Panc1 (cell line): ENCODE results near the gene PIGK. TPM values are rescaled to one million over a fixed set of nuclear protein-coding genes. Genes with fewer than 3 reads are reported as not detected.

Experiments
- ATAC-seq: fragments of 200-7000 bp; cut with Tn5 transposase; 2 replicates; pipeline ENCODE4 v1.9.1; 2020; ENCODE audit warnings: mild to moderate bottlenecking, moderate library complexity
- Bru-seq: library from RNA; stranded (reverse); fragments of 400-500 nt; gene quantifications from one replicate; lab custom pipeline; 2021; lab: Mats Ljungman, UMichigan
- BruChase-seq, 2 experiments: library from RNA; stranded (reverse); fragments of 400-500 nt; gene quantifications; one replicate each; lab custom pipeline; 2021; lab: Mats Ljungman, UMichigan
- BruUV-seq: library from RNA; stranded (reverse); fragments of 400-500 nt; replicated peaks from 2 replicates; lab custom pipeline; 2021; lab: Mats Ljungman, UMichigan
- CTCF ChIA-PET: fragments of 300-600 bp; sonication (Branson Sonifier 250); formaldehyde crosslinking; loops from one replicate; lab custom pipeline; 2022; ENCODE audit warnings: antibody characterized with exemption; lab: Charles Lee
- POLR2A ChIA-PET: fragments of 300-600 bp; sonication (Branson Sonifier 250); formaldehyde crosslinking; loops from one replicate; lab custom pipeline; 2022; ENCODE audit warnings: antibody characterized with exemption; lab: Charles Lee
- DNase-seq: peaks from one replicate; pipeline ENCODE4 v3.0.0-alpha.2; 2010; ENCODE audit warnings: low read depth, low spot score
- H3K27ac ChIP-seq: 2 replicates; pipeline ENCODE4 v1.5.1; 2011; ENCODE audit warnings: mild to moderate bottlenecking, low read length, inconsistent platforms
- H3K27me3 ChIP-seq: fragments of 200-500 bp; sonication (Bioruptor generic); 2 replicates; pipeline ENCODE4 v1.6.0; 2014; ENCODE audit warnings: low read length, inconsistent platforms; ENCODE audit not compliant: control insufficient read depth, insufficient read depth
- H3K36me3 ChIP-seq: fragments of 200-500 bp; sonication (Bioruptor generic); 2 replicates; pipeline ENCODE4 v1.5.1; 2014; ENCODE audit warnings: inconsistent platforms, mild to moderate bottlenecking, low read length, moderate library complexity; ENCODE audit not compliant: control insufficient read depth, insufficient read depth
- H3K4me1 ChIP-seq: 2 replicates; pipeline ENCODE4 v1.5.1; 2011; ENCODE audit warnings: inconsistent platforms, mild to moderate bottlenecking, low read length, moderate library complexity; ENCODE audit not compliant: control insufficient read depth, insufficient read depth
- H3K4me3 ChIP-seq, 2 experiments: 2 replicates each; pipeline ENCODE4 v1.5.1; 2011 to 2012; ENCODE audit warnings: low read depth in 2 of 2, low read length in 2 of 2, mild to moderate bottlenecking in 2 of 2, inconsistent platforms in 1 of 2, moderate library complexity in 1 of 2
- H3K9me3 ChIP-seq: fragments of 200-500 bp; sonication (Bioruptor generic); 2 replicates; pipeline ENCODE4 v1.5.1; 2014; ENCODE audit warnings: low read depth, mild to moderate bottlenecking, inconsistent platforms, low read length, moderate library complexity; ENCODE audit not compliant: control insufficient read depth, insufficient read depth
- POLR2AphosphoS5 ChIP-seq: IDR thresholded peaks from 2 replicates; pipeline ENCODE4 v1.6.1; 2012; ENCODE audit warnings: mild to moderate bottlenecking, low read depth, low read length, moderate library complexity
- SIN3A ChIP-seq: IDR thresholded peaks from 2 replicates; pipeline ENCODE4 v1.6.1; 2012; ENCODE audit warnings: low read depth, mild to moderate bottlenecking, low read length, moderate library complexity, borderline replicate concordance; ENCODE audit not compliant: insufficient read depth
- TCF7L2 ChIP-seq: IDR thresholded peaks from 2 replicates; pipeline ENCODE4 v1.6.1; 2011; ENCODE audit warnings: mild to moderate bottlenecking, low read depth, low read length, inconsistent platforms
- in situ Hi-C: cut with HindIII; loops from 2 replicates; pipeline ENCODE4 v1.10.0; 2016; ENCODE audit warnings: low sequenced_read_pairs, low pct_unique_long_range_greater_than_20kb
- intact Hi-C: fragments of 100-400 bp; cut with micrococcal nuclease; formaldehyde crosslinking; loops from one replicate; pipeline ENCODE4 v1.10.0; 2022; ENCODE audit not compliant: unreplicated experiment
- long read RNA-seq: library from polyadenylated mRNA; unstranded; transcript quantifications from one replicate; pipeline ENCODE4 v2.0.0, GENCODE V29; 2021; ENCODE audit not compliant: unreplicated experiment
- polyA plus RNA-seq: library from polyadenylated mRNA; unstranded; fragments of >200 nt; gene quantifications from one replicate; pipeline ENCODE4 v1.2.1, GENCODE V29; 2012; ENCODE audit warnings: missing spikeins; ENCODE audit not compliant: insufficient read length
- total RNA-seq: library from RNA; stranded (reverse); gene quantifications from one replicate; pipeline ENCODE4 v1.2.1, GENCODE V29; 2021; ENCODE audit not compliant: unreplicated experiment
- TF ChIP-seq, protein P1 (sequence below), 2 experiments: IDR thresholded peaks; 2 replicates each; pipeline ENCODE4 v1.6.1; 2011 to 2012; ENCODE audit warnings: low read depth in 2 of 2, control low read depth in 1 of 2, low read length in 1 of 2, mild to moderate bottlenecking in 1 of 2, moderate library complexity in 1 of 2; ENCODE audit not compliant: insufficient read depth in 1 of 2
- TF ChIP-seq, protein P2 (sequence below): fragments of 450-650 bp; IDR thresholded peaks from 2 replicates; pipeline ENCODE4 v1.5.1; 2017; ENCODE audit warnings: mild to moderate bottlenecking

Gene PIGK
- total RNA-seq (26.8 TPM), Bru-seq, nascent RNA (percentile 57 among the genes with signal in this experiment), BruChase-seq, experiment 1, labeled RNA remaining after a 2-hour chase (percentile 48 among the genes with signal in this experiment), BruChase-seq, experiment 2, labeled RNA remaining after a 6-hour chase (percentile 51 among the genes with signal in this experiment)
- 12.5 TPM for polyA plus RNA-seq
- long read RNA-seq, full-length matches to known transcripts: 59 of 70 reads
- long read RNA-seq, partial matches to known transcripts: 0 of 70 reads
- long read RNA-seq, other reads (novel, unspliced or antisense): 11 of 70 reads

DNA sequence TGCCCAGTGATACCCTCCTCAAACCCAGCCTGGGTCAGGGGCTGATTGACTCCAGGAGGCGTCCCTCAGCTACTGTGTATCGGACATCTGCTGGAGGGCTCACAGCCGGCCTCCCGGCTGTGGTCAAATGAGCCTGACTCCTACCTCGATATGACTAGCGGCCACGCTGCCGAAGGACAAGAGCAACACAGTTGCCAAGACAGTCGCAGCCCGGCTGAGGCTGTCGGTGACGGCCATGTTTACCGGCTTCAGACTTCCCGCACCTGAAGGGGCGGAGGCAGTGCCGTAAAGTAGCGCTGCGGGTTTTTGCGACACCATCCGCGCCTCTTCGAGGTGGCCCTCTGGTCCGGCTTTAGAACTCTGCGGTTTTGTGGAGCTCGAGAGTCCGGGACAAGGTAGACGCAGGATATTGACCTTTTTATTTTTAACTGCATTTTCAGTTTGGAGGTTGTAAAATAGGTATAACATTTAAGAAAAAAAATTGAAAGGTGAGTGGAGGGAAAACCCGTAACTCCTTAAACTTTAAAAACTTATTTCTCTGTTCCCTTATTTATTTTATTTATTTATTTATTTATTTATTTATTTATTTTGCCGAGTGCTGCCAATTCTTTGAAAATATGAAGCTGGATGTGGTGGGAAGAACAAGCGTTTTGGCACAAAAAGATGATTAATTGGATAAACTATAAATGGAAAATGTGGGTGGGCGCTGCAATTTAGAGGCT, at the start of gene PIGK:
TSS of gene PIGK (minus strand) at position 265 of the 722 bp plus-strand sequence. CDS start at position 237, 28 bp downstream.
- no TSS peak for BruUV-seq
- in situ Hi-C loops: no loop called here
- H3K27ac ChIP-seq: peak within 1 kb of the TSS; percentile 97
- ChIA-PET POLR2A (interaction anchor here (0.6 kb wide), 1 partner anchor 385 kb away, joined by 3 read pairs; no protein-coding TSS in a partner anchor), CTCF (no interaction called here)
- intact Hi-C loops: no loop called here
- peak; percentile 97 for ATAC-seq
- H3K27me3 ChIP-seq: no peaks in the 10 kb centered on the region
- H3K36me3 ChIP-seq: no peaks in the 10 kb centered on the region; the same call in 1 of the 2 replicates
- TF ChIP-seq, protein P1, sequence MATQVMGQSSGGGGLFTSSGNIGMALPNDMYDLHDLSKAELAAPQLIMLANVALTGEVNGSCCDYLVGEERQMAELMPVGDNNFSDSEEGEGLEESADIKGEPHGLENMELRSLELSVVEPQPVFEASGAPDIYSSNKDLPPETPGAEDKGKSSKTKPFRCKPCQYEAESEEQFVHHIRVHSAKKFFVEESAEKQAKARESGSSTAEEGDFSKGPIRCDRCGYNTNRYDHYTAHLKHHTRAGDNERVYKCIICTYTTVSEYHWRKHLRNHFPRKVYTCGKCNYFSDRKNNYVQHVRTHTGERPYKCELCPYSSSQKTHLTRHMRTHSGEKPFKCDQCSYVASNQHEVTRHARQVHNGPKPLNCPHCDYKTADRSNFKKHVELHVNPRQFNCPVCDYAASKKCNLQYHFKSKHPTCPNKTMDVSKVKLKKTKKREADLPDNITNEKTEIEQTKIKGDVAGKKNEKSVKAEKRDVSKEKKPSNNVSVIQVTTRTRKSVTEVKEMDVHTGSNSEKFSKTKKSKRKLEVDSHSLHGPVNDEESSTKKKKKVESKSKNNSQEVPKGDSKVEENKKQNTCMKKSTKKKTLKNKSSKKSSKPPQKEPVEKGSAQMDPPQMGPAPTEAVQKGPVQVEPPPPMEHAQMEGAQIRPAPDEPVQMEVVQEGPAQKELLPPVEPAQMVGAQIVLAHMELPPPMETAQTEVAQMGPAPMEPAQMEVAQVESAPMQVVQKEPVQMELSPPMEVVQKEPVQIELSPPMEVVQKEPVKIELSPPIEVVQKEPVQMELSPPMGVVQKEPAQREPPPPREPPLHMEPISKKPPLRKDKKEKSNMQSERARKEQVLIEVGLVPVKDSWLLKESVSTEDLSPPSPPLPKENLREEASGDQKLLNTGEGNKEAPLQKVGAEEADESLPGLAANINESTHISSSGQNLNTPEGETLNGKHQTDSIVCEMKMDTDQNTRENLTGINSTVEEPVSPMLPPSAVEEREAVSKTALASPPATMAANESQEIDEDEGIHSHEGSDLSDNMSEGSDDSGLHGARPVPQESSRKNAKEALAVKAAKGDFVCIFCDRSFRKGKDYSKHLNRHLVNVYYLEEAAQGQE (IDR thresholded peaks at IDR 0.05; ENCODE audit: insufficient read depth in 1 of 2, low read depth in 2 of 2, low read length in 1 of 2): no peak
- TF ChIP-seq TCF7L2 (no peak), SIN3A (peak; percentile 91), POLR2AphosphoS5 (peak; percentile 75)
- TF ChIP-seq, protein P2, sequence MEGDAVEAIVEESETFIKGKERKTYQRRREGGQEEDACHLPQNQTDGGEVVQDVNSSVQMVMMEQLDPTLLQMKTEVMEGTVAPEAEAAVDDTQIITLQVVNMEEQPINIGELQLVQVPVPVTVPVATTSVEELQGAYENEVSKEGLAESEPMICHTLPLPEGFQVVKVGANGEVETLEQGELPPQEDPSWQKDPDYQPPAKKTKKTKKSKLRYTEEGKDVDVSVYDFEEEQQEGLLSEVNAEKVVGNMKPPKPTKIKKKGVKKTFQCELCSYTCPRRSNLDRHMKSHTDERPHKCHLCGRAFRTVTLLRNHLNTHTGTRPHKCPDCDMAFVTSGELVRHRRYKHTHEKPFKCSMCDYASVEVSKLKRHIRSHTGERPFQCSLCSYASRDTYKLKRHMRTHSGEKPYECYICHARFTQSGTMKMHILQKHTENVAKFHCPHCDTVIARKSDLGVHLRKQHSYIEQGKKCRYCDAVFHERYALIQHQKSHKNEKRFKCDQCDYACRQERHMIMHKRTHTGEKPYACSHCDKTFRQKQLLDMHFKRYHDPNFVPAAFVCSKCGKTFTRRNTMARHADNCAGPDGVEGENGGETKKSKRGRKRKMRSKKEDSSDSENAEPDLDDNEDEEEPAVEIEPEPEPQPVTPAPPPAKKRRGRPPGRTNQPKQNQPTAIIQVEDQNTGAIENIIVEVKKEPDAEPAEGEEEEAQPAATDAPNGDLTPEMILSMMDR: no peak
- H3K4me1 ChIP-seq: peaks cover 7% of the 10 kb centered on the region
- H3K9me3 ChIP-seq: no peaks in the 10 kb centered on the region
- peak within 1 kb of the TSS; percentile 83 to 99 for H3K4me3 ChIP-seq
- peak; percentile 70 for DNase-seq

DNA sequence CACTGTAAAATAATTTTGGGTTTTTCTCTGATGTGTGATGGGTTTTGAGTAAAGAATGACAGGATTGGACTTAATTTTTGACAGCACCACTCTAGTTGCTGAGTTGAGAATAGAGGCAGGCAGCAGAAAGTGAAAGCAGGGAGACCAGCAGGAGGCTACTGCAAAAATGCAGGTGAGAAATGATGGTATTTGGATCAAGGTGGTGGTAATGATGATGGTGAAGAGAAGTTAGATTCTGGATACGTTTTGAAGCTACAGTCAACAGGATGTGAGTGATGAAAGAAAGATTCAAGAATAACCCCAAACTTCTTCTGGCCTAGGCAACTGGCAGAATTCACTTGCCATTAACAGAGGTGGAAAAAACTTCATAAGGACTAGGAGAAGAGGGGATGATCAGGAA, 47.8 kb upstream of the PIGK start:
- H3K36me3 ChIP-seq: no peaks in the 10 kb centered on the region
- ATAC-seq (no peak), DNase-seq (no peak)
- H3K27me3 ChIP-seq: no peaks in the 10 kb centered on the region; the same call in 1 of the 2 replicates
- no peaks in the 10 kb centered on the region for H3K9me3 ChIP-seq
- H3K4me3 ChIP-seq: no peak overlapping the region
- no TSS peak for BruUV-seq
- in situ Hi-C loops: no loop called here
- H3K4me1 ChIP-seq: no peaks in the 10 kb centered on the region
- TF ChIP-seq TCF7L2 (no peak), POLR2AphosphoS5 (no peak)
- TF ChIP-seq, protein P2: no peak
- H3K27ac ChIP-seq: no peak overlapping the region
- POLR2A ChIA-PET: no interaction called here
- CTCF ChIA-PET: no interaction called here
- intact Hi-C loops: no loop called here
